K562 (cell line): Measurements from ENCODE around the gene UBXN11. TPM values are rescaled to one million over a fixed set of nuclear protein-coding genes. Genes with fewer than 3 reads are reported as not detected.

Experiments
- BDP1 ChIP-seq: IDR thresholded peaks from 3 replicates; pipeline ENCODE4 v1.6.1; 2011; ENCODE audit not compliant: insufficient read length, insufficient read depth
- CBX1 ChIP-seq: sonication (generic); IDR thresholded peaks from 2 replicates; pipeline ENCODE4 v1.6.1; 2016; ENCODE audit warnings: antibody characterized with exemption, low read depth, mild to moderate bottlenecking
- CCAR2 ChIP-seq: fragments of 200-400 bp; formaldehyde crosslinking; IDR thresholded peaks from 2 replicates; pipeline ENCODE4 v1.6.1; 2017; ENCODE audit warnings: mild to moderate bottlenecking, low read depth, low read length
- CXXC5 ChIP-seq: fragments of 250-450 bp; sonication (Bioruptor Pico); IDR thresholded peaks from 2 replicates; pipeline ENCODE4 v1.8.0; 2022; ENCODE audit warnings: inconsistent platforms, mild to moderate bottlenecking, moderate library complexity
- EP300 ChIP-seq: IDR thresholded peaks from 2 replicates; pipeline ENCODE4 v1.6.1; 2012; ENCODE audit warnings: low read length, improper control_type of control experiment
- HDGF ChIP-seq: fragments of 450-650 bp; IDR thresholded peaks from 2 replicates; pipeline ENCODE4 v1.6.1; 2016
- HLTF ChIP-seq: fragments of 450-650 bp; IDR thresholded peaks from 2 replicates; pipeline ENCODE4 v1.6.1; 2016
- HMG20B ChIP-seq: fragments of 250-450 bp; sonication (Bioruptor Pico); IDR thresholded peaks from 2 replicates; pipeline ENCODE4 v1.5.0; 2021; ENCODE audit warnings: mild to moderate bottlenecking
- KLF10 ChIP-seq: fragments of 250-450 bp; sonication (Bioruptor Pico); IDR thresholded peaks from 2 replicates; pipeline ENCODE4 v1.6.1; 2021; ENCODE audit warnings: matching md5 sums
- MYC ChIP-seq, 2 experiments: fragments of 250-450 bp in 1 of 2; sonication (Bioruptor Pico) in 1 of 2; IDR thresholded peaks; 2 replicates each; pipeline versions ENCODE4 v1.5.1 to v1.6.1; 2012 to 2021; ENCODE audit warnings: low read depth in 2 of 2, borderline replicate concordance in 1 of 2, improper control_type of control experiment in 1 of 2, low read length in 1 of 2, mild to moderate bottlenecking in 1 of 2, moderate library complexity in 1 of 2
- NCOA2 ChIP-seq, 2 experiments: fragments of 450-650 bp; IDR thresholded peaks; 2 replicates each; pipeline ENCODE4 v1.6.1; 2018; ENCODE audit warnings: mild to moderate bottlenecking in 2 of 2, moderate library complexity in 1 of 2; ENCODE audit not compliant: partially characterized antibody in 2 of 2
- PHF21A ChIP-seq: fragments of 450-650 bp; IDR thresholded peaks from 2 replicates; pipeline ENCODE4 v1.6.1; 2017; ENCODE audit warnings: low read depth, borderline replicate concordance
- THRB ChIP-seq: fragments of 450-650 bp; formaldehyde crosslinking; conservative IDR thresholded peaks from 2 replicates; pipeline ENCODE4 v1.4.0; 2022; ENCODE audit warnings: mild to moderate bottlenecking, missing genetic modification characterization
- ZBTB7A ChIP-seq: IDR thresholded peaks from 2 replicates; pipeline ENCODE4 v1.6.1; 2011; ENCODE audit warnings: low read depth, mild to moderate bottlenecking, low read length, moderate library complexity, borderline replicate concordance; ENCODE audit not compliant: control insufficient read depth
- ZC3H8 ChIP-seq: fragments of 450-650 bp; IDR thresholded peaks from 2 replicates; pipeline ENCODE4 v1.6.1; 2017
- ZNF766 ChIP-seq: fragments of 200-800 bp; sonication (Bioruptor generic); conservative IDR thresholded peaks from 2 replicates; pipeline ENCODE4 v1.6.1; 2016; ENCODE audit warnings: missing genetic modification characterization, missing compliant biosample characterization
- ZNF830 ChIP-seq: fragments of 250-450 bp; sonication (Bioruptor Pico); IDR thresholded peaks from 2 replicates; pipeline ENCODE4 v1.5.0; 2021; ENCODE audit warnings: mild to moderate bottlenecking
- polyA plus RNA-seq, 8 experiments: library from polyadenylated mRNA; depleted of rRNA in 4 of 8; stranded (reverse) in 5 of 8; unstranded in 3 of 8; fragments of >200 nt; fragmentation: Nextera tagmentation in 2 of 8; fragmentation: Illumina TruSeq in 1 of 8; extraction: Ambion mirVana in 2 of 8; extraction: Trizol in 1 of 8; gene quantifications; 2 replicates each; pipeline versions ENCODE4 v1.2.1 to v1.2.3, GENCODE V29; 2011 to 2014; ENCODE audit warnings: inconsistent platforms in 1 of 8, missing spikeins in 1 of 8
- total RNA-seq, 7 experiments: library from RNA; depleted of rRNA in 6 of 7; stranded (reverse); fragments of >200 nt in 6 of 7; fragmentation: Illumina TruSeq in 2 of 7; extraction: Trizol in 2 of 7; gene quantifications; 2 replicates each; pipeline versions ENCODE4 v1.2.1 to v1.2.3, GENCODE V29; 2011 to 2021; ENCODE audit warnings: low replicate concordance in 1 of 7
- TF ChIP-seq, protein P1 (sequence below): fragments of 450-650 bp; IDR thresholded peaks from 2 replicates; pipeline ENCODE4 v1.6.1; 2014; ENCODE audit warnings: low read depth, mild to moderate bottlenecking, moderate library complexity, borderline replicate concordance
- TF ChIP-seq, protein P2 (sequence below): sonication (generic); formaldehyde crosslinking; IDR thresholded peaks from 2 replicates; pipeline ENCODE4 v1.9.0; 2022; ENCODE audit warnings: mild to moderate bottlenecking, missing genetic modification reagents
- TF ChIP-seq, protein P3 (sequence below): fragments of 450-650 bp; IDR thresholded peaks from 2 replicates; pipeline ENCODE4 v1.6.1; 2018; ENCODE audit not compliant: partially characterized antibody

Gene UBXN11
- total and polyA plus RNA-seq, 9 of the 15 experiments (the other 6 are each of a cell fraction or from before 2014, with no cell fraction given), result 0.48 to 34.3 (median 11.3) TPM

GRCh38 chr1:26321315-26322041 lies 15.0 kb upstream of the UBXN11 start (continued):
- TF ChIP-seq, protein P1, sequence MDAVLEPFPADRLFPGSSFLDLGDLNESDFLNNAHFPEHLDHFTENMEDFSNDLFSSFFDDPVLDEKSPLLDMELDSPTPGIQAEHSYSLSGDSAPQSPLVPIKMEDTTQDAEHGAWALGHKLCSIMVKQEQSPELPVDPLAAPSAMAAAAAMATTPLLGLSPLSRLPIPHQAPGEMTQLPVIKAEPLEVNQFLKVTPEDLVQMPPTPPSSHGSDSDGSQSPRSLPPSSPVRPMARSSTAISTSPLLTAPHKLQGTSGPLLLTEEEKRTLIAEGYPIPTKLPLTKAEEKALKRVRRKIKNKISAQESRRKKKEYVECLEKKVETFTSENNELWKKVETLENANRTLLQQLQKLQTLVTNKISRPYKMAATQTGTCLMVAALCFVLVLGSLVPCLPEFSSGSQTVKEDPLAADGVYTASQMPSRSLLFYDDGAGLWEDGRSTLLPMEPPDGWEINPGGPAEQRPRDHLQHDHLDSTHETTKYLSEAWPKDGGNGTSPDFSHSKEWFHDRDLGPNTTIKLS, result no peak
- no peak for TF ChIP-seq HMG20B
- no peak for TF ChIP-seq ZNF766 (CRISPR knock-in tag)
- no peak for TF ChIP-seq ZC3H8
- no peak for TF ChIP-seq MYC (IDR thresholded peaks at IDR 0.05; ENCODE audit: low read depth, low read length)
- TF ChIP-seq MYC (CRISPR knock-in tag; IDR thresholded peaks at IDR 0.05; ENCODE audit: borderline replicate concordance, low read depth), result no peak
- peak; percentile 21; the same call in 1 of the 2 replicates for TF ChIP-seq EP300
- TF ChIP-seq, protein P2, sequence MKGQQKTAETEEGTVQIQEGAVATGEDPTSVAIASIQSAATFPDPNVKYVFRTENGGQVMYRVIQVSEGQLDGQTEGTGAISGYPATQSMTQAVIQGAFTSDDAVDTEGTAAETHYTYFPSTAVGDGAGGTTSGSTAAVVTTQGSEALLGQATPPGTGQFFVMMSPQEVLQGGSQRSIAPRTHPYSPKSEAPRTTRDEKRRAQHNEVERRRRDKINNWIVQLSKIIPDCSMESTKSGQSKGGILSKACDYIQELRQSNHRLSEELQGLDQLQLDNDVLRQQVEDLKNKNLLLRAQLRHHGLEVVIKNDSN, result peak; percentile 5; the same call in 1 of the 2 replicates
- TF ChIP-seq CCAR2, result 0 out of 2 replicates have a peak, but pooled peaks have one; percentile 82
- no peak for TF ChIP-seq KLF10
- TF ChIP-seq THRB (CRISPR knock-in tag), result no peak
- no peak for TF ChIP-seq CBX1
- no peak for TF ChIP-seq ZBTB7A
- TF ChIP-seq NCOA2 (IDR thresholded peaks at IDR 0.05; ENCODE audit: partially characterized antibody in 2 of 2), result no peak
- peak; percentile 30; the same call in 1 of the 2 replicates for TF ChIP-seq ZNF830 (CRISPR knock-in tag)
- TF ChIP-seq HDGF, result peak; percentile 96
- TF ChIP-seq PHF21A, result peak; percentile 46; the same call in 1 of the 2 replicates
- no peak for TF ChIP-seq HLTF
- peak; percentile 31; the same call in 1 of the 2 replicates for TF ChIP-seq CXXC5 (CRISPR knock-in tag)
- TF ChIP-seq BDP1, result no peak
- TF ChIP-seq, protein P3, sequence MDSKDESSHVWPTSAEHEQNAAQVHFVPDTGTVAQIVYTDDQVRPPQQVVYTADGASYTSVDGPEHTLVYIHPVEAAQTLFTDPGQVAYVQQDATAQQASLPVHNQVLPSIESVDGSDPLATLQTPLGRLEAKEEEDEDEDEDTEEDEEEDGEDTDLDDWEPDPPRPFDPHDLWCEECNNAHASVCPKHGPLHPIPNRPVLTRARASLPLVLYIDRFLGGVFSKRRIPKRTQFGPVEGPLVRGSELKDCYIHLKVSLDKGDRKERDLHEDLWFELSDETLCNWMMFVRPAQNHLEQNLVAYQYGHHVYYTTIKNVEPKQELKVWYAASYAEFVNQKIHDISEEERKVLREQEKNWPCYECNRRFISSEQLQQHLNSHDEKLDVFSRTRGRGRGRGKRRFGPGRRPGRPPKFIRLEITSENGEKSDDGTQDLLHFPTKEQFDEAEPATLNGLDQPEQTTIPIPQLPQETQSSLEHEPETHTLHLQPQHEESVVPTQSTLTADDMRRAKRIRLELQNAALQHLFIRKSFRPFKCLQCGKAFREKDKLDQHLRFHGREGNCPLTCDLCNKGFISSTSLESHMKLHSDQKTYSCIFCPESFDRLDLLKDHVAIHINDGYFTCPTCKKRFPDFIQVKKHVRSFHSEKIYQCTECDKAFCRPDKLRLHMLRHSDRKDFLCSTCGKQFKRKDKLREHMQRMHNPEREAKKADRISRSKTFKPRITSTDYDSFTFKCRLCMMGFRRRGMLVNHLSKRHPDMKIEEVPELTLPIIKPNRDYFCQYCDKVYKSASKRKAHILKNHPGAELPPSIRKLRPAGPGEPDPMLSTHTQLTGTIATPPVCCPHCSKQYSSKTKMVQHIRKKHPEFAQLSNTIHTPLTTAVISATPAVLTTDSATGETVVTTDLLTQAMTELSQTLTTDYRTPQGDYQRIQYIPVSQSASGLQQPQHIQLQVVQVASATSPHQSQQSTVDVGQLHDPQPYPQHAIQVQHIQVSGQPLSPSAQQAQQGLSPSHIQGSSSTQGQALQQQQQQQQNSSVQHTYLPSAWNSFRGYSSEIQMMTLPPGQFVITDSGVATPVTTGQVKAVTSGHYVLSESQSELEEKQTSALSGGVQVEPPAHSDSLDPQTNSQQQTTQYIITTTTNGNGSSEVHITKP, result no peak
